ENCODE results near the gene CEP120.

Gene CEP120

GRCh38 chr5:123297866-123298265 is 125.3 kb downstream of the CEP120 start:
- no peak for DNase-seq

DNA sequence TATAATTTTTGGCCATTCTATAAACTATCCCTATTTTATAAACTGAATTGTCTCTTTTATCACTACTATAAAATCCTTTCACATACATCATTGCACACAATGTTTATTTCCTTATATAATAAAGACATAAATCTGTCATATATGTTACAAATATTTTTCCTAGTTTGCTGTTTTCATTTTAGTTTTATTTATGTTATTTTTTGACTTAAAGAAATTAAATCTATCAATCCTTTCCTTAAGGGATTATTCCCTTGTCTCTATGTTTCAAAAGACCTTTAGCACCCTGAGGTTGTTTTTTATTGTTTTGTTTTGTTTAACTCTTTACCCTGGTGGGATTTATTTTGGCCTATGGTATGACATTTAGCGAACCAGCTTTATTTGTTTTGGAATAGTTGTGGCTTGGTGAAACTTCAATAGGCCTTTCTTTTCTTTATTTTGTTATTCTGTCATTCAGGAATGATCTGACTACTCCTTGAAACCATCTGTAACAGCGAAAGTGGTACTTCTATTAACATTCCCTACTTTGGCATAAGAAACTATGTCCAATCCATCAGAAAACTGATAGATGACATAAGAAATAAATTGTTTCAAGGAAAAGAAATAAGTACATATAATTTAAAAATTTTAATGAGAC is 125.9 kb downstream of the CEP120 start:
- no peak for DNase-seq
